HG03108 (cell line): Measurements from ENCODE around the gene RAPGEF1.
"Not testable (repeated sequence)": the region's sequence is repeated elsewhere in the genome, so short reads cannot be mapped to it uniquely, and the experiment has no call there.

Experiments used
- ATAC-seq: cut with Tn5 transposase; IDR thresholded peaks from one replicate; pipeline ENCODE4 v1.9.1; 2021; ENCODE audit warnings: moderate library complexity; ENCODE audit not compliant: unreplicated experiment

The RAPGEF1 gene

DNA sequence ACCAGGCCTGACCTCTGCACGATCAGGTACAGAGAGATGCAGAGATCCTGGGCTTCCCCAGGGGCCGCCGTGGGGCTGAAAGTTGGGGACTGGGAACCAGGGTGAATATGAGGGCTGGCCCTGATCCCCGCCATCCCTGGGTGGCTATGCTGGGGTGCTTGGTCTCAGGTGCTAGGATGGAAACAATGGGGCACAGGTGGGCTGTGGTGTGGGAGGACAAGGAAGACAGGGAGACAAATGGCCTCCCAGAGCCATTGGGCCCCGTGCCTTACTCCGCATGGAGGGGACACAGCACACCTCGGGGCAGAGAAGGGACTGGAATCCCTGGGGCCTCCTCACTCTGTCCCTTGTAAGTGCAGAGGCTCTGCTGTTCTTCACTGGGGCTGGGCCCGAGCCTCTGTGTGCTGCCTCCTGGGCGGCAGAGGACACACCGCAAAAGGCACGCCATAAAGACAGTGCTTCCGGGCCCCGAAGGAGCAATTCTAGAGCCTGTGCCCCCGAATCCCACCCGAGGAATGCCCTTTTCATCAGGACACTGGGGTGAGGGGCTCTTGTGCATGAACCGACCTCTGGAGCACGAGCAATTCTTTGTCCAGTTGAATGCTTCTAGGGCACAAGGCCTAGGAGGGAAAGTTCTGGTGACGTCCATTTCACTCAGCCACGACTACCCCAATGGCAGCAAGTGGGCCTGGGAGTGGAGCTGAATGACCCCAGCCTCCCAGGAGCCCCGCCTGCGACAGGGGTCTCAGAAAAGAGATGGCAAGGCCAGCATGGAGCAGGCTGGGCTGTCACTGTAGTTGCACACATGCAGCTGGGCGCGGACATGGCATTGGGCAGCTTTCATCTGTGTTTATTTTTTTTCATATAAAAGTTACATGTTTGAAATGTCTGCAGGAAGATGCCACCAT, 163.7 kb downstream of the RAPGEF1 start:
- no peak for ATAC-seq

DNA sequence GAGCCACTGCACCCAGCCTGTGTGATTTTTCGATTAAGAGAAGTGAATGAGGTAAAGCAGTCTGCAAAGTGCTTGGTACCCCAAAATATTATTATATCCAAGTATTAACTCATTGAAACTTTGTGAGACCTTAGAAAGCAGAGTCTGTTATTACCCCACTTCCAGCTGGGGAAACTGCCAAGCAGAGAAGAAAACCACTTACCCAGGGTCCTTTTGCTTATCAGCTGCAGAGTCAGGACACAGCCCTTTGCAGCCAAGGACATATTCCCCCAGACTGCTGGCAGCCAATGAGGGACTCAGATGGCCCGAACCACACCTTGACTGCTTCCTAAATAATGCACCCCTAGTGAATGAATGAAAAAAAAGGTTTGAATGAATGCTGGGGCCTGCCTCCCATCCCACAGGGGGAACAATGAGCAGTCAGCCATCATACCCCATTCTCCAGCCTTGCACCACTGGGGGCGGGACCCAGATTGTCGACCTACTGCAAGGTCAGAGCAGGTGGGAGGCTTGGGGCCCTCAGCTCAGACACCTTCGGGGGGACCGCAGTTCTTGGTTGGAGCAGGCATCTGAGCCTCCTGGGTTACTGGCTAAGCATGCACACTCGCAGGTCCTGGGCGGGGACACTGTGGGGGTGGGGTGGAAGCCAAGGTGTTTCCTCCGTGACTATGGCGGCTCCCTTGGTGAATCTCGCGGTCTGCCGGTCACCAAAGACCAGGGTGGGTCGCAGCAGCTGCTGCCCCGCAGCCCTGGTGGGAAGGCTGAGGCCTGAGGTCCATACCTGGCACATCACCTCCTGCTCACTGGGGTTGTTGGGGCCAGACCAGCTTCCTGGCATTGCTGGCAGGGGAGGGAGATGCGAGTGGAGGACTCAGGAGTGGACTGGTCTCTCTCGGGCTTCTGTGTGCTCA, 164.9 kb downstream of the RAPGEF1 start:
- no peak for ATAC-seq

DNA sequence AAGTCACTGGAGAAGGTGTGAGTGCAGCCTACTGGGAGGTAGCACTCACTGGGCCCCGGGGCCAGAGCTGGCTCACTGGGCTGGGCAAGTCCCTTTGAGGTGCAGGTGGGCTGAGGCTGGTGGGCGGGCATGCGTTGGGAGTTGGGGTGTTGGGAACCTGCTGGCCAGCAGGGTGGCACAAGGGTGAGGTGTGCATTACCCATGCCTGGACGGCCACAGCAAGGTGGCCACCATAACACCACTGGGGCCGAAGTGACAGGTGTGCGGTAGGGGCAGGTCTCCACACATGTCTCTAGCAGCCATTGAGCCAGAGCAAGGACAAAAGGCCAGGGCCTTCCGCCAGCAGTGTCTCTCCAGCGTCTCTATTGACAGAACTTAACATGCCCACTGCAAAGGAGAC, 172.0 kb downstream of the RAPGEF1 start:
- ATAC-seq = no peak

- ATAC-seq = no peak
These were observed 173.7 kb downstream of the RAPGEF1 start for GRCh38 chr9:131566158-131566557.

DNA sequence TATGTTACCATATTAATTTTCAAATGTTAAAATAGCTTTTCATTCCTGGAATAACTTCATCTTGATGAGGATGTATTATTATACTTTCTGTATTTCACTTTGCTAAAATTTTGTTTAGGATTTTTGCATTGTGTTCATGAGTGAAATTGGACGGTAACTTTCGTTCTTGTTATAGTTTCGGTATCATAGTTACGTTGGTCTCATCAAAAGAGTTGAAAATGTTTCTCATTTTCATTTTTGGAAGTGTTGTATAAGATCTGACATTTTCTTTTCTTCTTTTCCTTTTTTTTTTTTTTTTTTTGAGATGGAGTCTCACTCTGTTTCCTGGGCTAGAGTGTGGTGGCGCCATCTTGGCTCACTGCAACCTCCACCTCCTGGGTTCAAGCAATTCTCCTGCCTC, 174.5 kb downstream of the RAPGEF1 start:
- ATAC-seq = no peak

- no peak for ATAC-seq
These were observed 177.6 kb downstream of the RAPGEF1 start for GRCh38 chr9:131562032-131562959.

GRCh38 chr9:131559421-131560000, 180.4 kb downstream of the RAPGEF1 start:
- no peak for ATAC-seq

- no peak for ATAC-seq
These were observed 181.9 kb downstream of the RAPGEF1 start for GRCh38 chr9:131557855-131558548.

GRCh38 chr9:131555841-131556673, 183.8 kb downstream of the RAPGEF1 start:
- no peak for ATAC-seq

DNA sequence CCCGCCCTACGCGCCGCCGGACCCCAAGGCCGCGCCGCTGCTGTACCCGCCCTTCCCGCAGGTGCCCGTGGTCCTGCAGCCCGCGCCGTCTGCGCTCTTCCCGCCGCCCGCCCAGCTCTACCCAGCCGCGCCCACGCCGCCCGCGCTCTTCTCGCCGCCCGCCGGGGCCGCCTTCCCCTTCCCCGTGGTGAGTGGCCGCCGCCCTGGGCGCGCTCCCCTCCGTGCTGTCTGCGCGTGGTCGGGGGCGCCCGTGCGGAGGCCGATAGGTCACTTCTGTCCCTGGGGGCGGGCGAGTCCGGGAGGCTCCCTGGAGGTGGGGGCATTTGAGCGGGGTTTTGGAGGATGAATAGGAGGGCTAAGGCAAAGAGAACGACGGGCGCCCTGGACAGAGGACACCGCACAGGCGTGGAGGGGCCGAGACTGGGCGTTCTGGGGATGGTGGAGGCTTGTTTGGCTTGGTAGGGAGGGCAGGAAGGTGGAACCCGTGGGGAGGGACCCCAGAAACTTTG, 185.0 kb downstream of the RAPGEF1 start:
- ATAC-seq = no peak

GRCh38 chr9:131554087-131554842, 185.6 kb downstream of the RAPGEF1 start:
- ATAC-seq = no peak

DNA sequence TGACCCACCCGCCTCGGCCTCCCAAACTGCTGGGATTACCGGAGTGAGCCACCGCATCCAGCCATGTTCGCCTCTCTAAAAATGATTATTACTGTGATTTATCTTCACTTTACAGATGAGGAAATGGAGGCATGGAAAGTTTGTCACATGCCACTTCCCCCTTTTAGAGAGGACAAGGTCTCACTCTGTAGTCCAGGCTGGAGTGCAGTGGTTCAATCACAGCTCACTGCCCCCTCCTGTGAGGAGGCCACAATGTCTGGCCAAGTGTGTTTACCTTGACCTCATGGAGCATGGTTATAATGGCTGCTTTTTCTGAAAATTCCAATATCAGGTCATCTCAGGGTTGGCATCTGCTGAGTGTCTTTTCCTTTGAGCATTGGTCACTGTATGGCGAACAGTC, 187.8 kb downstream of the RAPGEF1 start:
- no peak for ATAC-seq

DNA sequence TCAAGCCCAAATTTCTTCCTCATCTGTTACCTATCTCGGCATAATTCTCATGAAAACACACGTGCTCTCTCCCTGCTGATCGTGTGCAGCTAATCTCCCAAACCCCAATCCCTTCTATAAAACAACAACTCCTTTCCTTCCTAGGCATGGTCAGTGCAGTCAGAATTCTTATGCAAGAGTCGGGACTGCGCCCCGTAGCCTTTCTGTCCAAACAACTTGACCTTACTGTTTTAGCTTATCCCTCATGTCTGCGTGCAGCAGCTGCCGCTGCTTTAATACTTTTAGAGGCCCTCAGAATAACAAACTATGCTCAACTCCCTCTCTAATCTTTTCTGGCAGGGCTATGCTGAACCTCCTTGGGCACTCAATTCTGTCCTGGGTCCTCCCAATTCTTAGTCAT, 189.4 kb downstream of the RAPGEF1 start:
- not testable (repeated sequence) for ATAC-seq

- not testable (repeated sequence) for ATAC-seq
These were observed 190.7 kb downstream of the RAPGEF1 start for GRCh38 chr9:131549186-131549585.

DNA sequence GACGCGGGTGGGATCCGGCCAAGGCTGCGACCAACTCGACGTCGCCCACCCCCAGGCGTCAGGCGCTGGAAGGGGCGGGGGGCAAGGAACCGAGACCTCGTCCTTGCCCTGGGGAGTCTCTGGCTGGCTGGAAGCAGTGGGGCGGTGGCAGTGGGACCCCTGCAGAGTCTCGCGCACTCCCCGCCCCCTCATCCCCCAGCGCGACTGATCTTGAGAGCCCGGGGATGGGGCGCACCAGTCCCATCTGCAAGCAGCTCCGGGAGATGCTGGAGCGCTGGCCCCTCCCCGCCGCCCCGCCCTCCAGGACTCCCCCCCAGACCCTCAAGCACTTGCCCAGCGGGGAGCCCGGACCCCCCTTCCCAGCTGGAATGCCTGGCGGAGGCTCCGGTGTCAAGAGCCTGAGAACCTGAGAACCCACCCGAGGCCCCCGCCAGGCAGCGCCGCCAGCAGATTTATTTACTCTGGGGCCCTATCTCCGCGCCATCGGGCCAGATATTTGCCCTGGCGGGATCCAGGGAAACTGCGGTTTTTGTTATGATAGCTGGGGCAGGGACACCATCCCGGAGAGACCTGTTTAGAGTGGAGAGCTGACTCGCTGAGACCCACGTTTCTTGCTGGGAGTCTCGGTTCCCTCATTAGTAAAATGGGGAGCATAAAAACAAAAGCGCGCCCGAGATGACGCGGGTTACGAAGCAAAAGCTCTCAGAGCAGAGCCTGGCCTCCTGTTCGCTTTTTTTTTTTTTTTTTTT, 193.4 kb downstream of the RAPGEF1 start:
- ATAC-seq = no peak

DNA sequence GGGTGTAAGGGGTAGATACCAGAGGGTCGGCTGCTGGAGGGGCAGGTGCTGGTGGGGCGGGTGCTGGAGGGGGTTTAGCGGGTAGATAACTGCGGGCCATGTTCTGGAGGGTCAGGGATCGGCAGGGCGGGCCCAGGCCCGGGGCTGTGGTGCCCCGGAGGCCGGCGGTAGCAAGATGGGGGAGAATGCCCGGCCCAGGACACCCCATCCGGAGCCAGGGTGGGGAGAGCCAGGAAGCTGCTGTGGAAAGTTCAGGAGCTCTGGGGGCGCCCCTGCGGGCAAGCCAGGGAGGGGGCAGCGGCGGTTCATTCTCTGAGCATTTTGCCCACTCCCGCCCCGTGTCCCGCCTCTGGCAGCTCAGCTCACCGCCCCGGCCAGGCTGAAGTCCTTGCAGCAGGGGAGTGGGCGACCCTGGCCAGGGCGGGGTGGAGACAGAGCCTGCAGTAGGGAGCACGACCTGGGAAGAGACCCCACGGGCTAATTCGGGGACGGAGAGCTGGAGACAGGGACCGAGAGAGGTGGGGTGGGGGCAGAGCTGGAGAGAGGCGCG, 194.0 kb downstream of the RAPGEF1 start:
- ATAC-seq = no peak
